GM19240 (cell line): ENCODE measurements around the gene MGAT5B.

ENCODE experiments used
- DNase-seq: peaks from one replicate; pipeline ENCODE4 v3.0.0; 2011; ENCODE audit warnings: low spot score; ENCODE audit not compliant: insufficient read length

The MGAT5B gene

GRCh38 chr17:76905036-76905435 lies 36.8 kb downstream of the MGAT5B start:
- DNase-seq, result no peak

DNA sequence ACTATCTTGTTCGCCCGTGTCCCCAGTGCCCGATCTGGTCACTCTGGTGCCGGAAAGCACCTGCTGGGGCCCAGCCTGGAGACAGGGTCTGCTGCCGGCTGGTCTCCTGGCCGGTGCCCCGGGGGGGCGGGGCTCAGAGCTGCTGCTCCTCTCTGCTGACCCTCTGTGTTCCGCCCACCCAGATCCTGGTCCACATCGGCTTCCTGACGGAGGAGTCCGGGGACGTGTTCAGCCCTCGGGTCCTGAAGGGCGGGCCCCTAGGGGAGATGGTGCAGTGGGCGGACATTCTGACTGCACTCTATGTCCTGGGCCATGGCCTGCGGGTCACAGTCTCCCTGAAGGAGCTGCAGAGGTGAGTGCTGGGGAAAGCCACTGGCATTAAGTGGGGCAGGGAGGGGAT lies 37.6 kb downstream of the MGAT5B start:
- no peak for DNase-seq

GRCh38 chr17:76906463-76906862 lies 38.3 kb downstream of the MGAT5B start:
- no peak for DNase-seq

GRCh38 chr17:76907352-76907751 lies 39.1 kb downstream of the MGAT5B start:
- DNase-seq, result no peak

DNA sequence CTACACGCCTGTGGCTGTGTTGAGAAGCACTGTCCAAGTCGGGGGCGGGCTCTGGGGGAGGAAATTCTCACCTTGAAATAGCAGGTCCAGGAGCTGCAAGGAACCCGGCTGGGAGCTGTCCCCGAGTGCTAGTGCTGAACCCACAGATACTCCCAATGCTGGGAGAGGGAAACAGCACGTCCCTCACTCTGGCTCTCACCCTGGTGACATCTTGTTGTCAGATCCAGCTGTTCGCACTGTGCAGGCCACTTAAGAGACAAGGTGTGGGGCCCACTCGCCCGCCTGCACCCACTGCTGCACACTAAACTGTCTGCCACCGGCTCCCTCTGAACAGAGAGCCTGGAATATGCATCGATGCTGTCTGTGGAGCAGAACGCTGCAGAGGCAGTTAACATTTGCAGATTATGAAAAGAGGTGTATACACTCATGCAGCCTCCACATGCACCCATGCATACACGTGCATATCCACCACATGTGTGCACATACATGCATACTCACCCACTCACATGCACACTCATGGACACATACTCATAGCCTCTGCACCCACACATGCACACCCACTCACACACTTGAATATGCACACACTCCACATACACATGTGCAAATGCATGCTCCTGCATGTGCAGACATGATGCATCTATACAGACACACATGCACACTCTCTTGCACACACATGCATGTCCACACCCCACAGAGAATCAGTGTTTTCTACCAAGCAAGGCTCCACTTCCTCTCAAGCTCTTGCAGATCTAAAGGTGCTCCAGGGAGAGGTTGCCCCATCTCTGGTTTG lies 42.0 kb downstream of the MGAT5B start:
- DNase-seq, result peak; percentile 33

DNA sequence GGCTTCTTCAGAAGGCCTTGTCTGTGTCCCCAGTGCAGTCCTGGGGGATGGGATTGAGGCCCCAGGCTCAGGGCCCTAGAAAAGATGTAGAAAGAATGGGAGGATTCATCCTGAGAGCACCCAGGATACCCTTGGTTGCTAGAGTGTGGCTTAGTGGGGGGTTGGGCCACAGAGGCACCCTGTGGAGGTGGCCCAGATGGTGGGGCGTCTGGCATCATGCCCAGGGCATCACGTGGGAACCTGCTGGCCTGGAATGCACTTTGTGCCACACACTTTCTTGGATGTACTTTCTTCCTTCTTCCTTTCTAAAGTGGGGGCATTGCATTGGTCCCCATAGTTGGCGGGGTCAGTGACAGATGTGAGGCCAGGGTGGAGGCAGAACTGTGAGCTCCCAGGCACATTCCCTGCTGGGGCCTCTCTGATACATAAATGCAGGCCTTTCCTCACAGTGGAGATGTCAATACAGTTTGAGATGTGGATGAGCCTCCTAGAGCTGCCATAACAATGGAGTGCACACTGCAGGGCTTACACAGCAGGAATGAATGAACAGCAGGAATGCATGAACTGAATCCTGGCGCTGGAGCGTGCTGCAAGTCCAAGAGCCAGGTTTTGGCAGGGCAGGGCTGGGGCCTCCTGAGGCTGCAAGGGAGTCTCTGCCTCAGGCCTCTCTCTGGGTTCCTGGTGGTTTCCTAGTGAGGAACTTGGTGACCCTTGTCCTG lies 43.3 kb downstream of the MGAT5B start:
- no peak for DNase-seq

DNA sequence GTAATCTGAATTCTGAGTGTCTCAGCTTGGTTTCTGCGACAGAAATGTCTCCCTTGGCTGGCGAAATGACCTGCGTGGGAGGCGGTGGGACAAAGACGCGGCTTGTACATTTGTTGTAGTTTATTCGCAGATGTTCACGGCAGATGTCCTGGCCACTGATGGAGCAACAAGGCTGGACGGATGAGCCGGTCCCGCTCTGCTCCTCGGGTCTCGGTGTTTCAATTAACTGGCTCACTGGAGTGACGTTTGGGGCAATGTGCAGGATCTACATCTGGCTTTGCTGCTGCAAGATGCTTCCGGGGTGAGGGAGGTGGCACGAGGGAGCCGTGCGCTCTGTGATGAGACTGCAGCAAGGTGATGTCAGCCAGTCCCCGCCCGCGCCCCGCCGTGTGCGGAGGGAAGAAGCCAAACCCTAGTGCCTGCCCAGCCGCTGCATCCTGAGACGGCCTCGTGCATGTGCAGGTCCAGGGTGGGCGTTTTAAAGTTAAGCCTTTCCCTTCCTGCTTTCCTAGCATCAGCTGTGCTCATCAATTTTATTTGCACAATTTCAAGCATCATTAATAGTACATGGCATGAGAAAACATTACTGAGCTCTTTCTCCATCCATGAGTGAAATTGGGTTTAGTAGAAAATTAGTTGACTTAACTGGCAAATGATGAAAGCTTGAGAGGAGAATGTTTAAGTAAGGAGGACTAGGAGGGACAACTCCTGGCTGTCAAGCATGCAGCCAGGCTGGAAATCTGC lies 44.4 kb downstream of the MGAT5B start:
- DNase-seq, result no peak

GRCh38 chr17:76914937-76915336 lies 46.7 kb downstream of the MGAT5B start:
- DNase-seq, result no peak

DNA sequence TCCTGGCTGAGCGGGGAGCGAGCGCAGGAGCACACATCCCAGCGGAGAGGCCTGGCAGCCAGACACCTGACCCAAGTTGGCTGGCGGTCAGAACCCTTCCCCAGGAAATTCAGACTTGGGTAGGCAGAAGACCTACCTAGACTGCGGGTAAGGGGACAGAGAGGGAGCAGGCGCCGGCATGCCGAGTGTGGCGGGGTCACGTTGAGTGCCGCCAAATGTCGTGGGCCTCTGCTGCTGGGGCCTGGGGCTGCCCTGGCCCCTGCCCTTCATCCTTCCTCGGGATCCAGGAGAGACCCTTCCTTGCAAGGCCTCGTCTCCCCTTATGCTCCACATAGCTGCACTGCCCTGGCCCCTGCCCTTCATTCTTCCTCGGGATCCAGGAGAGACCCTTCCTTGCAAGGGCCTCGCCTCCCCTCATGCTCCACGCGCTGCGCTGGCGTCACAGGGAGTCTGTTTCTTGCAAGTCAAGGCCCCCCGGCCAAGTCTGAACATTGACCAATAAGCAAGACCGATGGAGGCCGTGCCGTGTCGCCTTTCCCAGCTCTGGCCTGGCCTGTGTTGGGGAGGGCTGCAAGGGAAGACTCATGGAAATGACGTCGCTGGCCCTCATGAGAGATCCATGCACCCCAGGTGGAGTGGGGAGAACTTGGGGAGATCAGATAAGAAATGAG lies 47.8 kb downstream of the MGAT5B start:
- no peak for DNase-seq

- DNase-seq, result no peak
Measured at GRCh38 chr17:76917829-76918228, 49.6 kb downstream of the MGAT5B start.

- no peak for DNase-seq
Measured at GRCh38 chr17:76918811-76919210, 50.6 kb downstream of the MGAT5B start.

DNA sequence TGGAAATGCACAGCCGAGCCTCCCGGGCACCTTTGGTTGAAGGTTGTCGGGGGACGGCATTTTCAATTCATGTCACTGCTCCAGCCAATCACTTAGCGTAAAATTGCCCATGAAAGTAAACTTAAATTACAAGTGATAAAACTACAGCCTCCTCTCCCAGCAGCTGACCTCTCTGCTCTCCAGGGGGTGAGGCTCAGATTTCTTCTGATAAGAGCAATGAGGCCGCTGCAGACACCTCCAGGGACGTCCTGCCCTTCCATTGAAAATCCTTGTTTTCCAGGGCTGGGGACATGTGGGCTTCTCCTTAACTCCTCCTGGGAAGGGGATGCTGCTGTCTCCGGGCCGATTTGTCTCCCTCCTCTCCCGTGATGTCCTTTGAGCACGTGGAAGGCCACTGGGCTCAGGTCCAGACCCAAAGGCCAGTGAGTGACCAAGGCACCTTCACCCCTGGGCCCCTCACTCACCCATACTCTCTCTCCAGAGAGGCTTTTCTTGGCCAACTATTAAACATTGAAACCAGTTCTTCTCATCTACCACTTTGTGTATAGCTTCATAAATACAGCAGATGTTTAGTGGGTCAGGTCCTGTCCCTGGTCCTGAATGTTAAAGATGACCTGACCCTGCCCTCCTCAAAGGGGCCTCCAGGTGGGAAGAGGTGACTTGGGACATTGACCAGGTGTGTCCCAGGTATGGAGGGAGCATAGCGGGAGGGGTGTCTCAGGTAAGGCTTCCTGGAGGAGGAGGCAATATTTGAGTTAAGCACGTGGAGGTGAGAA lies 52.3 kb downstream of the MGAT5B start:
- no peak for DNase-seq

DNA sequence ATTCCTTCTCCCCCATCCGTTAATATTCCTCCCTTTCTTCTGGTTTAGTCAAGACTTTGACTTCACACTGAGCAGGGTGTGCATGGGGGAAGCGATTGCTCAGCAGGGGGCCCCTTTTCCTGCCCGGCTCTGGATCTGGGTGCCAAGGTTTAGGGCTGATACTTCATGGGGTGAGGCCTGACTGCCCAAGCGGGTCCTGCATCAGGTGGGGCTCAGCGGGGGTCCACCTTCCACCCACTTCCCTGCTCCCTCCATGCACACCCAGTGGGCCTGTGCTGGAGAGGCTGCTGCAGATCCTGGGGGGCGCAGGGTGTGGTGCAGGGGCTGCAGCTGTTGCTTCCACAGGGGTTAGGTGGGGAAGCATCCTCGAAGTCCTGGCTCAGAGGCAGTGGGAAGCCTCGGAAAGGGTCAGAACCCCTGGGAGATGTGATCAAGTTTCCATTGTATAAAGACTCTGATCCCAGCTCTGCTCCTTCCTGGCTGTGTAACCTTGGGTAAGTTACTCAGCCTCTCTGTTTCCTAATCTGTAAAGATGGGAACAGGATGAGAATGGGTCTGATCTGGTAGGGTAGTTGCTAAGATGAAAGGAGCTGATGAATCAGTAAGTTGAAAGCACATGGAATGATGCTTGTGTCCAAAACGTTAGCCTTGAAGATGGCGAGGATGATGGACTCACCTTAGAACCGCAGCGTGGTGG lies 53.3 kb downstream of the MGAT5B start:
- no peak for DNase-seq

- DNase-seq, result no peak
Measured at GRCh38 chr17:76922084-76922483, 53.9 kb downstream of the MGAT5B start.

DNA sequence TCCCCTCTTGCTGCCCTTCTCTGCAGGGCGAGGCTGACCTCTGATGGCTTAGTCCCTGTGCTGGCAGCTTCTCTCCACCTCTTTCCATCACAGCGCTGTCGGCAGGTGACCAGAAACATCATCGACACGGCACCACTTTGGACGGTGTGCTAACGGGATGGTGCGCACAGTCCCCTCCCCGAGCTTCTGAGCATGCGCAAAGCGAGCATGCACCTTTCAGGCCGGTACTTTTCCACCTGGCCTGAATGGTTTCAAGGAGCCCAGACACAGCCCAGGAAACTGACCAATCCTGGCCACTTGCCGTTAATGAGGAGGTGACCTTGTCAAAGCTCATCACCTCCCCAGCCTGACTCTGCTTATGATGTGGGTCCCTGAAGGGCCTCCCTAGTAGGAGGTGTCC lies 54.8 kb downstream of the MGAT5B start:
- no peak for DNase-seq

DNA sequence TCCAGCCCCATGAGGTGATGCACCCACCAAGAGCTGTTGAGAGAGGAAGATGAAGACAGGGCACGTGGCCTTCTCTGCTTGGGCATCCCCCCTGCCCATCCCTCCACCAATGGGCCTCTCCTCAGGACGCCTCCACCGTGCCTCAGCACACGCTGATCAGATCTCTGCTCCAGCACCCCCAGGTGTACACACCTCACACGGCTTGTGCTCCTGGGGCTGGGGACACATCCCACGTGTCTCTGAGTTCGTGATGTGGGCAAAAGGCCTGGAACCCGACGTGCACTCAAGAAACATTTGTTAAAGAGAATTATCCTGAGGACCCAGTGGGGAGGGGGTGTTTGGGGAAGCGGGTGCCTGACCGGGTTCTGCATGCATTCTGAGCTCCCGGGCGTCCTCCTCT lies 55.3 kb downstream of the MGAT5B start:
- DNase-seq, result no peak

DNA sequence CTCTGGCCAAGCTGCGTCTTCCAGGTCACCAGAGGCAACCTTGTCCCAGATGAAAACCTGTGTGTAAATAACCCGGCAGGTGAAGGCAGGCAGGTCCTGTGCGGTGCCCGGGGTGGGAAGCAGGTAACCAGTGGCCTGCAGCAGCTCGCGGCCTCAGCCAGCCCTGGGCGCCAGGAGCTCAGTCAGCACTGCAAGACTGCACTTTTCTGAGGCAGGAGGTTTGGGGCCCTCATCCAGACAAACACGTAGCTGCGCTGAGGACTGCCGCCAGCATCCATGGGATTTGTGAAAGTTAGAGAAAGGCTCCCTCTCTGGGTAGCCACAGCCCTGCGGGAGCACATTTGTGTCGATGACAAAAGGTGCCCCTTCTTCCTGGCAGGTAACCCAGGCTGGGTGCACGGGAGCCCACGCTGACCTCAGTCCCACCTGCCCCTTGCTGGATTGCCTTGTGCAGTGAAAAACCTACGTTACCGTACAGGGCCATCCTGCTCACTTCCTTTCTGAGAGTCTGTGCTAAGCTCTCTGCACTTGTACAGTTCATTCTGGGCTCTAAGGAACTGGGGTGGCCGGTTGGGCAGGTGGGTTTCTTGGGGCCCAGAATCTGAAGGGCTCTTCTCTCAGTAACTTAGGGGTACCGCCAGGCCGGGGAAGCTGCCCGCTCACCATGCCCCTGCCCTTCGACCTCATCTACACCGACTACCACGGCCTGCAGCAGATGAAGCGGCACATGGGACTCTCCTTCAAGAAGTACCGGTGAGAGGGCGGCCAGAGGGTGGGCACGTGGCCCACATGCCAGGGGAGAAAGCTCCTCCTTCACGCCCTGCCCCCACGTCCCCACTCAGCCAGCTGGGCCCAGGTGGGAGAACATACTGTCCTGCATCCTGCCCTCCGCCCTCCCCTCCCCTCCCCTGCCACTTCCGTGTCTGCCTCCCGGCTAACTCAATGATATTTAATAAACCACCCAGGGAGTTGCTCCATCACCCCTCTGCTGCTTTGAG lies 56.4 kb downstream of the MGAT5B start:
- DNase-seq, result no peak

DNA sequence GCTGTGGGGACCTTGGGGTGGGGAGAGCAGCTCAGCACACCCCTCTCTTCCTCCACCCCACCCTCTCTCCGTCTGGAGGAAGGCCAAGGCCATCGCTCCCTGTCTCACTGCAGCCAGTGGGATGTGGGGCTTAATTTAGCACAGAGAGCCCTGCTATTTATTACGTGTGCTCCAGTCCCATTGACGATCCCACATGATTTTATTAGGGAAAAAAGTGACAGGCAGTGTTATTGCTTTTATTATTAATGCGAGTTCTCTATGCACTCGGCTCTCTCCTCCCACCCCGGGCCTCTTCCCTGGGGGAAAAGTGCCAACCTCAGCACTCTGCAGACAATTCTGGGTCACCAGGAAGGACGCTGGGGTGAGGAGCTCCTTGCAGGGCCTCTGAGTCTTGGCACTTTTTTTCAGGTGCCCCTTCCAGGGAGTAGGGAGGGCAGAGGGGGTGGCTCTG lies 57.3 kb downstream of the MGAT5B start:
- DNase-seq, result no peak
